ENCODE data around the gene MCAT. TPM values are rescaled to one million over a fixed set of nuclear protein-coding genes. Genes with fewer than 3 reads are reported as not detected.

The MCAT gene
- total RNA-seq, 4 donors from 2014 or later, result 20.2 to 44.4 (median 31.9) TPM

GRCh38 chr22:43172191-43172590 lies 29.0 kb upstream of the MCAT start:
- peaks cover 4 to 100% (median 19%) of the 10 kb centered on the region in 3 donors for H3K36me3 ChIP-seq
- H3K27me3 ChIP-seq, result no peaks in the 10 kb centered on the region
- no peak overlapping the region for H3K27ac ChIP-seq
- WGBS, 2 donors, result 88 to 97% methylated on average over 19 of the region's 19 CpGs
- no peak for DNase-seq (ENCODE audit: low spot score in 2 of 2)
- no peaks in the 10 kb centered on the region for H3K4me1 ChIP-seq
- H3K4me3 ChIP-seq, result no peak overlapping the region
- H3K9me3 ChIP-seq, result no peaks in the 10 kb centered on the region
- TF ChIP-seq, protein P1, sequence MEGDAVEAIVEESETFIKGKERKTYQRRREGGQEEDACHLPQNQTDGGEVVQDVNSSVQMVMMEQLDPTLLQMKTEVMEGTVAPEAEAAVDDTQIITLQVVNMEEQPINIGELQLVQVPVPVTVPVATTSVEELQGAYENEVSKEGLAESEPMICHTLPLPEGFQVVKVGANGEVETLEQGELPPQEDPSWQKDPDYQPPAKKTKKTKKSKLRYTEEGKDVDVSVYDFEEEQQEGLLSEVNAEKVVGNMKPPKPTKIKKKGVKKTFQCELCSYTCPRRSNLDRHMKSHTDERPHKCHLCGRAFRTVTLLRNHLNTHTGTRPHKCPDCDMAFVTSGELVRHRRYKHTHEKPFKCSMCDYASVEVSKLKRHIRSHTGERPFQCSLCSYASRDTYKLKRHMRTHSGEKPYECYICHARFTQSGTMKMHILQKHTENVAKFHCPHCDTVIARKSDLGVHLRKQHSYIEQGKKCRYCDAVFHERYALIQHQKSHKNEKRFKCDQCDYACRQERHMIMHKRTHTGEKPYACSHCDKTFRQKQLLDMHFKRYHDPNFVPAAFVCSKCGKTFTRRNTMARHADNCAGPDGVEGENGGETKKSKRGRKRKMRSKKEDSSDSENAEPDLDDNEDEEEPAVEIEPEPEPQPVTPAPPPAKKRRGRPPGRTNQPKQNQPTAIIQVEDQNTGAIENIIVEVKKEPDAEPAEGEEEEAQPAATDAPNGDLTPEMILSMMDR (IDR thresholded peaks at IDR 0.05), result no peak
- no peak for TF ChIP-seq POLR2A (IDR thresholded peaks at IDR 0.05)
- TF ChIP-seq EP300 (IDR thresholded peaks at IDR 0.05), result no peak

GRCh38 chr22:43171607-43172006 lies 28.4 kb upstream of the MCAT start:
- H3K4me1 ChIP-seq, result no peaks in the 10 kb centered on the region
- H3K27me3 ChIP-seq, result no peaks in the 10 kb centered on the region
- no peak for DNase-seq (ENCODE audit: low spot score in 2 of 2)
- H3K4me3 ChIP-seq, result no peak overlapping the region
- no peak for TF ChIP-seq EP300 (IDR thresholded peaks at IDR 0.05)
- TF ChIP-seq, protein P1 (IDR thresholded peaks at IDR 0.05), result no peak
- no peak for TF ChIP-seq POLR2A (IDR thresholded peaks at IDR 0.05)
- H3K27ac ChIP-seq, result peak overlapping the region in 1 of 4 donors; percentile 40
- no peaks in the 10 kb centered on the region for H3K9me3 ChIP-seq
- WGBS, 2 donors, result 80 to 92% methylated on average over 11 to 12 of the region's 12 CpGs
- H3K36me3 ChIP-seq, result peaks cover 4 to 100% (median 19%) of the 10 kb centered on the region in 3 donors

- no peaks in the 10 kb centered on the region for H3K4me1 ChIP-seq
- 84 to 93% methylated on average over 11 to 14 of the region's 14 CpGs for WGBS, 2 donors
- peak overlapping the region in 1 of 4 donors; percentile 40 for H3K27ac ChIP-seq
- TF ChIP-seq, protein P1 (IDR thresholded peaks at IDR 0.05), result no peak
- TF ChIP-seq EP300 (IDR thresholded peaks at IDR 0.05), result no peak
- TF ChIP-seq POLR2A (IDR thresholded peaks at IDR 0.05), result no peak
- no peak for DNase-seq (ENCODE audit: low spot score in 2 of 2)
- H3K27me3 ChIP-seq, result no peaks in the 10 kb centered on the region
- no peaks in the 10 kb centered on the region for H3K9me3 ChIP-seq
- no peak overlapping the region for H3K4me3 ChIP-seq
- peaks cover 4 to 100% (median 19%) of the 10 kb centered on the region in 3 donors for H3K36me3 ChIP-seq
Measured at GRCh38 chr22:43171019-43171491, 27.9 kb upstream of the MCAT start.

GRCh38 chr22:43170131-43170480 lies 26.9 kb upstream of the MCAT start:
- peaks cover 4 to 91% (median 19%) of the 10 kb centered on the region in 3 donors for H3K36me3 ChIP-seq
- no peak overlapping the region for H3K27ac ChIP-seq
- no peaks in the 10 kb centered on the region for H3K9me3 ChIP-seq
- no peak for DNase-seq (ENCODE audit: low spot score in 2 of 2)
- no peaks in the 10 kb centered on the region for H3K27me3 ChIP-seq
- WGBS, 2 donors, result 92 to 96% methylated on average over 9 of the region's 9 CpGs
- TF ChIP-seq POLR2A (IDR thresholded peaks at IDR 0.05) (no peak), EP300 (IDR thresholded peaks at IDR 0.05) (no peak)
- TF ChIP-seq, protein P1 (IDR thresholded peaks at IDR 0.05), result no peak
- H3K4me1 ChIP-seq, result no peaks in the 10 kb centered on the region
- no peak overlapping the region for H3K4me3 ChIP-seq

DNA sequence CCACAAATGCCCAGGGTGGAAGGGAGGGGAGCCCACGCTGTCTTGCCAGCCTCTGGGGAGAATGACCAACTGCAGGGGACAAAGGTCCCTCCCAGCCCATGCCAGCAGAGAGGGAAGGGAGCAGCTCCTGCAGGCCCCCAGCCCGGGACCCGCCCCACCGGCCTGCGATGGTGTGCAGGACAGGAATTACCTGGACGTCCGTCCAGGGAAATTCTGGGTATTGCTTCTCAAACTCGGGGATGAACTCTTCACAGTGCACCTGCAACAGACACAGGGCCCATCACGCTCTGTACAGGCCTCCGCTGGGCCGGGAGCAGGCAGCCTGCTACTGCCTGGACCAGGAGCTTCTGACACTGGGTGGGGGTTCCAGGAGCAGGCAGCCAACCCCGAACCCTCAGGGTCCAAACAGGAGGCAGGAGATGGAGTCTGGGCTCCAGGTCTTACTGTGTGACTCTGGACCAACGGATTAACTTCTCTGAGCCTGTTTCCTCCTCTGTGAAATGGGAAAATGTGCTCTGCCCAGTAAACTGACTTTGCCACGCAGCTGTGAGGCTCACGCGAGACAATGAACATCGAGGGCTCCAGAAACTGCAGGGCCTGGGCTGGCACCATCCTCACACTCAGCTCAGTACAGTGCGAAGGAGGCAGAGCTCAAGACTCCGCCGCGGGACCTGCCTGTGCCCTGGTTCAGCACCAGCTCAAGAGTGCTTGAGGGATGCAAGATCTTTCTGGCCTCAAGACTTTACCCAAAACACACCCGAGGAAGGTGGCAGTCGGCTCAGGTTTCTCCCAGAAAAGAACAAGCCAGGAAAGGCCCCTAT lies 26.3 kb upstream of the MCAT start:
- DNase-seq (ENCODE audit: low spot score in 2 of 2), result no peak
- TF ChIP-seq, protein P1 (IDR thresholded peaks at IDR 0.05), result no peak
- TF ChIP-seq EP300 (IDR thresholded peaks at IDR 0.05), result no peak
- TF ChIP-seq POLR2A (IDR thresholded peaks at IDR 0.05), result no peak
- H3K27ac ChIP-seq, result no peak overlapping the region
- no peaks in the 10 kb centered on the region for H3K9me3 ChIP-seq
- no peak overlapping the region for H3K4me3 ChIP-seq
- peaks cover 0 to 4% (median 0%) of the 10 kb centered on the region in 4 donors for H3K4me1 ChIP-seq
- peaks cover 4 to 85% (median 16%) of the 10 kb centered on the region in 3 donors for H3K36me3 ChIP-seq
- WGBS, 2 donors, result 89 to 96% methylated on average over 15 to 17 of the region's 23 CpGs
- no peaks in the 10 kb centered on the region for H3K27me3 ChIP-seq

All from tibial nerve (tissue), 4 donors.